SK-N-SH treated with all-trans-retinoic acid at 6 μM for 48 hours (cell line): ENCODE measurements around the gene SLC4A5.

ENCODE experiments used
- PATZ1 ChIP-seq: fragments of 250-450 bp; sonication (Bioruptor Pico); IDR thresholded peaks from 2 replicates; pipeline ENCODE4 v1.8.0; 2020; ENCODE audit warnings: mild to moderate bottlenecking, moderate library complexity, borderline replicate concordance
- POU6F1 ChIP-seq: fragments of 250-450 bp; sonication (Bioruptor Pico); IDR thresholded peaks from 2 replicates; pipeline ENCODE4 v1.8.0; 2021; ENCODE audit warnings: low read depth, mild to moderate bottlenecking, moderate library complexity, borderline replicate concordance
- TCF4 ChIP-seq: fragments of 250-450 bp; sonication (Bioruptor Pico); IDR thresholded peaks from 2 replicates; pipeline ENCODE4 v1.8.0; 2021; ENCODE audit warnings: mild to moderate bottlenecking, moderate library complexity, borderline replicate concordance
- TSHZ2 ChIP-seq: fragments of 250-450 bp; sonication (Bioruptor Pico); IDR thresholded peaks from 2 replicates; pipeline ENCODE4 v1.5.0; 2020; ENCODE audit warnings: mild to moderate bottlenecking, moderate library complexity
- ZNF8 ChIP-seq: fragments of 450-650 bp; formaldehyde crosslinking; IDR thresholded peaks from 2 replicates; pipeline ENCODE4 v1.5.0; 2020; ENCODE audit warnings: mild to moderate bottlenecking, moderate library complexity

DNA sequence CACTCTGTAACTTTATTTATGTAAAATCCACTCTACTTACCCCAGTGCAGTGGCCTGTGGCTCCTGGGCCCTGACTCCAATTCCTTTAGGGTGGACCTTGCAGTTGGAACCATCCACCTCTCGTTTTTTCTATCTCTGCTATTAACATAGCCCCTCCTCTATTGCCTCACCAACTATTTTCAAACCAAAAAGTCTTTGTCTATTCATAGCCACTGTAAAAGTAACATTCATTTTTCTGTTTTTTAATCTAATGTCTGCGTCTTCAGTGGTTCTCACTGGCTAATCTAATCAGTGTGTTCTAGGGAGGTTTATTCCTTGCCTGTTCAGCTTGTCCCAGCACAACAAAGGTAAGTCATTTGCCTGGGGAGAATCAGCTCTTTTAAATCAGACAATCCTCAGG is at the start of gene SLC4A5:
- TF ChIP-seq TSHZ2 (CRISPR knock-in tag) (no peak), POU6F1 (CRISPR knock-in tag) (no peak), ZNF8 (CRISPR knock-in tag) (no peak), PATZ1 (CRISPR knock-in tag) (no peak), TCF4 (CRISPR knock-in tag) (no peak)
